HepG2 (cell line): ENCODE measurements around the gene CFAP99. TPM values are rescaled to one million over a fixed set of nuclear protein-coding genes. Genes with fewer than 3 reads are reported as not detected.

Source experiments
- FOXM1 ChIP-seq: sonication (generic); formaldehyde crosslinking; IDR thresholded peaks from 2 replicates; pipeline ENCODE4 v1.5.0; 2020; ENCODE audit warnings: missing genetic modification reagents
- HES4 ChIP-seq: sonication (generic); formaldehyde crosslinking; IDR thresholded peaks from 2 replicates; pipeline ENCODE4 v1.9.0; 2021; ENCODE audit warnings: mild to moderate bottlenecking, missing genetic modification reagents, borderline replicate concordance
- JUND ChIP-seq: sonication (generic); formaldehyde crosslinking; IDR thresholded peaks from 2 replicates; pipeline ENCODE4 v1.8.0; 2022; ENCODE audit warnings: mild to moderate bottlenecking, missing genetic modification reagents
- NR3C1 ChIP-seq: sonication (generic); formaldehyde crosslinking; IDR thresholded peaks from 2 replicates; pipeline ENCODE4 v1.4.0; 2020; ENCODE audit warnings: missing genetic modification reagents
- NRL ChIP-seq: sonication (generic); formaldehyde crosslinking; IDR thresholded peaks from 2 replicates; pipeline ENCODE4 v1.5.0; 2020; ENCODE audit warnings: missing genetic modification reagents, mild to moderate bottlenecking, moderate library complexity, borderline replicate concordance
- PHF5A ChIP-seq: IDR thresholded peaks from one replicate; pipeline ENCODE4 v1.6.1; 2018; ENCODE audit warnings: low read depth, missing genetic modification reagents; ENCODE audit not compliant: unreplicated experiment
- POLR2AphosphoS2 ChIP-seq: IDR thresholded peaks from 2 replicates; pipeline ENCODE4 v1.6.1; 2011; ENCODE audit warnings: low read depth, low read length, improper control_type of control experiment
- PRMT3 ChIP-seq: sonication (generic); formaldehyde crosslinking; IDR thresholded peaks from 2 replicates; pipeline ENCODE4 v1.8.1; 2022; ENCODE audit warnings: low read depth, mild to moderate bottlenecking, moderate library complexity, missing genetic modification reagents, borderline replicate concordance
- RARA ChIP-seq: IDR thresholded peaks from 2 replicates; pipeline ENCODE4 v1.6.1; 2016; ENCODE audit warnings: missing genetic modification reagents, missing compliant biosample characterization
- SMYD3 ChIP-seq: sonication (generic); formaldehyde crosslinking; IDR thresholded peaks from 2 replicates; pipeline ENCODE4 v1.8.1; 2023; ENCODE audit warnings: mild to moderate bottlenecking, missing genetic modification reagents
- SP5 ChIP-seq: IDR thresholded peaks from 2 replicates; pipeline ENCODE4 v1.6.1; 2016; ENCODE audit warnings: low read depth, borderline replicate concordance
- TP53 ChIP-seq: sonication (generic); formaldehyde crosslinking; conservative IDR thresholded peaks from 2 replicates; pipeline ENCODE4 v1.4.0; 2020; ENCODE audit warnings: missing genetic modification reagents
- ZFP1 ChIP-seq: IDR thresholded peaks from 2 replicates; pipeline ENCODE4 v1.6.1; 2016
- ZNF136 ChIP-seq: sonication (generic); formaldehyde crosslinking; IDR thresholded peaks from 2 replicates; pipeline ENCODE4 v1.8.1; 2022; ENCODE audit warnings: low read depth, mild to moderate bottlenecking, moderate library complexity, missing genetic modification reagents
- ZNF326 ChIP-seq: sonication (generic); formaldehyde crosslinking; IDR thresholded peaks from 2 replicates; pipeline ENCODE4 v1.4.0; 2020; ENCODE audit warnings: missing genetic modification reagents, borderline replicate concordance
- ZSCAN21 ChIP-seq: sonication (generic); formaldehyde crosslinking; IDR thresholded peaks from 2 replicates; pipeline ENCODE4 v1.8.0; 2022; ENCODE audit warnings: mild to moderate bottlenecking, missing genetic modification reagents, moderate library complexity, borderline replicate concordance
- polyA plus RNA-seq, 8 experiments: library from polyadenylated mRNA; depleted of rRNA in 3 of 8; stranded (reverse) in 7 of 8; unstranded in 1 of 8; fragments of >200 nt; fragmentation: Illumina TruSeq in 4 of 8; extraction: Trizol in 4 of 8; gene quantifications; 2 replicates each; pipeline versions ENCODE4 v1.2.1 to v1.2.3, GENCODE V29; 2011 to 2016; ENCODE audit warnings: low read depth in 4 of 8, missing spikeins in 1 of 8, mixed read lengths in 1 of 8; ENCODE audit not compliant: insufficient read depth in 1 of 8
- total RNA-seq, 5 experiments: library from RNA; depleted of rRNA; stranded (reverse); fragments of >200 nt; fragmentation: Illumina TruSeq; extraction: Trizol; gene quantifications; 2 replicates each; pipeline ENCODE4 v1.2.3, GENCODE V29; 2016; ENCODE audit warnings: low read depth in 1 of 5
- TF ChIP-seq, protein P1 (sequence below): IDR thresholded peaks from 2 replicates; pipeline ENCODE4 v1.6.1; 2012; ENCODE audit warnings: low read depth, low read length, improper control_type of control experiment
- TF ChIP-seq, protein P2 (sequence below): sonication (generic); formaldehyde crosslinking; IDR thresholded peaks from 2 replicates; pipeline ENCODE4 v1.5.0; 2020; ENCODE audit warnings: missing genetic modification reagents
- TF ChIP-seq, protein P3 (sequence below): sonication (generic); formaldehyde crosslinking; IDR thresholded peaks from 2 replicates; pipeline ENCODE4 v1.4.0; 2020; ENCODE audit warnings: mild to moderate bottlenecking, missing genetic modification reagents
- TF ChIP-seq, protein P4 (sequence below): sonication (generic); formaldehyde crosslinking; IDR thresholded peaks from 2 replicates; pipeline ENCODE4 v1.4.0; 2020; ENCODE audit warnings: missing genetic modification reagents; ENCODE audit errors: not compliant biosample characterization
- TF ChIP-seq, protein P5 (sequence below): sonication (generic); formaldehyde crosslinking; IDR thresholded peaks from 2 replicates; pipeline ENCODE4 v1.4.0; 2020; ENCODE audit warnings: missing genetic modification reagents
- TF ChIP-seq, protein P6 (sequence below): IDR thresholded peaks from 2 replicates; pipeline ENCODE4 v1.6.1; 2016; ENCODE audit warnings: mild to moderate bottlenecking, missing biosample characterization, missing genetic modification reagents

CFAP99 gene
- total and polyA plus RNA-seq, 2 of the 13 experiments (the other 11 are each of a cell fraction or from before 2014, with no cell fraction given): not detected

DNA sequence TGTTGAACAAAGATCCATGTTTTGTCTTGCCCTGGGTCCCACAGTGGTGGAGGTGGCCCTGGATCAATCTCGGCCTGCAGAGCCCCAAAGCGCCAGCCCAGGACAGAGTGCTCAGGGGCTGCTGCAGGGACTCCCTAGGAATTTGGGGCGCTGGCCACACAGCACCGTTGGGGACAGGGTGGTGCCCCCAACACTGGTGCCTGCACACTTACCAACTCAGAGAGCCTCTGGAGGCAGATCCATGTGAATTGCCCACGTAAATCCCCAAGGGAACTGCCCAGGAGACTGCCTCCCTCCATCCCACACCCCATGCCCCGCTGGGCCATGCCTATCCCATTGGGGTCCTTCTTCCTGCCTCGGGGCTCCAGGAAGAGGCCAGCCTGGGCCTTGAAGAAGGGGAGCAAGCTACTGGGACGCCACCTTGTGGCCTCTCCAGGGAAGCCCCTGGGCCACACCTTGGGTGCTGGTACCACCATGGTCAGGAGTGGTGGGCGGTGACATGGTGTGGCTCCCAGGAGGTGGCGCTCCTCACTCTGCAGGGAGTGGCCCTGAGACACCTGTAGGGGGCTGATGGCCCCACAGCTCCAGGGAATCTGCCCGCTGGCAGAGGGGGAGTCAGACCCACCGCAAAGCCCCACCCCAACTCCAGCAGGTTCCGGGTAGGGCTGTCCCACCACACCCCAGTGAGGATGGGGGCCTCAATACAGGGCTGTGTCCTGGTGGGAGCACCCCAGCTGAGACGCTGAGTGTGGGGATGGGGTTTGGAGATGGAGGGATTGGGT is 22.8 kb downstream of the CFAP99 start (continued):
- TF ChIP-seq, protein P1, sequence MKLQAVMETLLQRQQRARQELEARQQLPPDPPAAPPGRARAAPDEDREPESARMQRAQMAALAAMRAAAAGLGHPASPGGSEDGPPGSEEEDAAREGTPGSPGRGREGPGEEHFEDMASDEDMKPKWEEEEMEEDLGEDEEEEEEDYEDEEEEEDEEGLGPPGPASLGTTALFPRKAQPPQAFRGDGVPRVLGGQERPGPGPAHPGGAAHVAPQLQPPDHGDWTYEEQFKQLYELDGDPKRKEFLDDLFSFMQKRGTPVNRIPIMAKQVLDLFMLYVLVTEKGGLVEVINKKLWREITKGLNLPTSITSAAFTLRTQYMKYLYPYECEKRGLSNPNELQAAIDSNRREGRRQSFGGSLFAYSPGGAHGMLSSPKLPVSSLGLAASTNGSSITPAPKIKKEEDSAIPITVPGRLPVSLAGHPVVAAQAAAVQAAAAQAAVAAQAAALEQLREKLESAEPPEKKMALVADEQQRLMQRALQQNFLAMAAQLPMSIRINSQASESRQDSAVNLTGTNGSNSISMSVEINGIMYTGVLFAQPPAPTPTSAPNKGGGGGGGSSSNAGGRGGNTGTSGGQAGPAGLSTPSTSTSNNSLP: no peak
- peak; percentile 75; the same call in 1 of the 2 replicates for TF ChIP-seq ZFP1 (CRISPR knock-in tag)
- TF ChIP-seq, protein P2, sequence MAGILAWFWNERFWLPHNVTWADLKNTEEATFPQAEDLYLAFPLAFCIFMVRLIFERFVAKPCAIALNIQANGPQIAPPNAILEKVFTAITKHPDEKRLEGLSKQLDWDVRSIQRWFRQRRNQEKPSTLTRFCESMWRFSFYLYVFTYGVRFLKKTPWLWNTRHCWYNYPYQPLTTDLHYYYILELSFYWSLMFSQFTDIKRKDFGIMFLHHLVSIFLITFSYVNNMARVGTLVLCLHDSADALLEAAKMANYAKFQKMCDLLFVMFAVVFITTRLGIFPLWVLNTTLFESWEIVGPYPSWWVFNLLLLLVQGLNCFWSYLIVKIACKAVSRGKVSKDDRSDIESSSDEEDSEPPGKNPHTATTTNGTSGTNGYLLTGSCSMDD: no peak
- TF ChIP-seq JUND (CRISPR knock-in tag): no peak
- TF ChIP-seq, protein P3, sequence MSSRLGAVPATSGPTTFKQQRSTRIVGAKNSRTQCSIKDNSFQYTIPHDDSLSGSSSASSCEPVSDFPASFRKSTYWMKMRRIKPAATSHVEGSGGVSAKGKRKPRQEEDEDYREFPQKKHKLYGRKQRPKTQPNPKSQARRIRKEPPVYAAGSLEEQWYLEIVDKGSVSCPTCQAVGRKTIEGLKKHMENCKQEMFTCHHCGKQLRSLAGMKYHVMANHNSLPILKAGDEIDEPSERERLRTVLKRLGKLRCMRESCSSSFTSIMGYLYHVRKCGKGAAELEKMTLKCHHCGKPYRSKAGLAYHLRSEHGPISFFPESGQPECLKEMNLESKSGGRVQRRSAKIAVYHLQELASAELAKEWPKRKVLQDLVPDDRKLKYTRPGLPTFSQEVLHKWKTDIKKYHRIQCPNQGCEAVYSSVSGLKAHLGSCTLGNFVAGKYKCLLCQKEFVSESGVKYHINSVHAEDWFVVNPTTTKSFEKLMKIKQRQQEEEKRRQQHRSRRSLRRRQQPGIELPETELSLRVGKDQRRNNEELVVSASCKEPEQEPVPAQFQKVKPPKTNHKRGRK: no peak
- TF ChIP-seq RARA: no peak; the same call in 1 of the 2 replicates
- no peak for TF ChIP-seq PRMT3 (CRISPR knock-in tag)
- TF ChIP-seq, protein P4, sequence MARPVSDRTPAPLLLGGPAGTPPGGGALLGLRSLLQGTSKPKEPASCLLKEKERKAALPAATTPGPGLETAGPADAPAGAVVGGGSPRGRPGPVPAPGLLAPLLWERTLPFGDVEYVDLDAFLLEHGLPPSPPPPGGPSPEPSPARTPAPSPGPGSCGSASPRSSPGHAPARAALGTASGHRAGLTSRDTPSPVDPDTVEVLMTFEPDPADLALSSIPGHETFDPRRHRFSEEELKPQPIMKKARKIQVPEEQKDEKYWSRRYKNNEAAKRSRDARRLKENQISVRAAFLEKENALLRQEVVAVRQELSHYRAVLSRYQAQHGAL (CRISPR knock-in tag): no peak
- TF ChIP-seq HES4 (CRISPR knock-in tag): no peak
- TF ChIP-seq SP5 (CRISPR knock-in tag): peak; percentile 59
- no peak for TF ChIP-seq ZNF136 (CRISPR knock-in tag)
- TF ChIP-seq ZSCAN21: no peak; the same call in 1 of the 2 replicates
- TF ChIP-seq SMYD3 (CRISPR knock-in tag): no peak
- TF ChIP-seq NR3C1: no peak
- no peak for TF ChIP-seq FOXM1 (CRISPR knock-in tag)
- TF ChIP-seq TP53: no peak
- TF ChIP-seq, protein P5, sequence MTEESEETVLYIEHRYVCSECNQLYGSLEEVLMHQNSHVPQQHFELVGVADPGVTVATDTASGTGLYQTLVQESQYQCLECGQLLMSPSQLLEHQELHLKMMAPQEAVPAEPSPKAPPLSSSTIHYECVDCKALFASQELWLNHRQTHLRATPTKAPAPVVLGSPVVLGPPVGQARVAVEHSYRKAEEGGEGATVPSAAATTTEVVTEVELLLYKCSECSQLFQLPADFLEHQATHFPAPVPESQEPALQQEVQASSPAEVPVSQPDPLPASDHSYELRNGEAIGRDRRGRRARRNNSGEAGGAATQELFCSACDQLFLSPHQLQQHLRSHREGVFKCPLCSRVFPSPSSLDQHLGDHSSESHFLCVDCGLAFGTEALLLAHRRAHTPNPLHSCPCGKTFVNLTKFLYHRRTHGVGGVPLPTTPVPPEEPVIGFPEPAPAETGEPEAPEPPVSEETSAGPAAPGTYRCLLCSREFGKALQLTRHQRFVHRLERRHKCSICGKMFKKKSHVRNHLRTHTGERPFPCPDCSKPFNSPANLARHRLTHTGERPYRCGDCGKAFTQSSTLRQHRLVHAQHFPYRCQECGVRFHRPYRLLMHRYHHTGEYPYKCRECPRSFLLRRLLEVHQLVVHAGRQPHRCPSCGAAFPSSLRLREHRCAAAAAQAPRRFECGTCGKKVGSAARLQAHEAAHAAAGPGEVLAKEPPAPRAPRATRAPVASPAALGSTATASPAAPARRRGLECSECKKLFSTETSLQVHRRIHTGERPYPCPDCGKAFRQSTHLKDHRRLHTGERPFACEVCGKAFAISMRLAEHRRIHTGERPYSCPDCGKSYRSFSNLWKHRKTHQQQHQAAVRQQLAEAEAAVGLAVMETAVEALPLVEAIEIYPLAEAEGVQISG (CRISPR knock-in tag): peak; percentile 70
- no peak for TF ChIP-seq PHF5A
- TF ChIP-seq POLR2AphosphoS2: no peak
- no peak for TF ChIP-seq NRL (CRISPR knock-in tag)
- TF ChIP-seq, protein P6, sequence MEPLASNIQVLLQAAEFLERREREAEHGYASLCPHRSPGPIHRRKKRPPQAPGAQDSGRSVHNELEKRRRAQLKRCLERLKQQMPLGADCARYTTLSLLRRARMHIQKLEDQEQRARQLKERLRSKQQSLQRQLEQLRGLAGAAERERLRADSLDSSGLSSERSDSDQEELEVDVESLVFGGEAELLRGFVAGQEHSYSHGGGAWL: no peak
- TF ChIP-seq ZNF326: no peak
